CD4-positive, alpha-beta T cell (primary cell): Measurements from ENCODE around the gene ATP6V0A4. TPM values are rescaled to one million over a fixed set of nuclear protein-coding genes. Genes with fewer than 3 reads are reported as not detected.
"Not testable (repeated sequence)": the region's sequence is repeated elsewhere in the genome, so short reads cannot be mapped to it uniquely, and the experiment has no call there.

Experiments used
- ATAC-seq: fragments of 200-7000 bp; cut with Tn5 transposase; one replicate; pipeline ENCODE4 v1.10.0; 2022; ENCODE audit warnings: mild to moderate bottlenecking; ENCODE audit not compliant: poor library complexity
- CTCF ChIA-PET: fragments of 350-600 bp; sonication (Branson Sonifier 250); formaldehyde crosslinking; loops from one replicate; lab custom pipeline; 2021; ENCODE audit warnings: antibody characterized with exemption, inconsistent platforms; lab: Charles Lee
- POLR2A ChIA-PET: fragments of 350-600 bp; sonication (Branson Sonifier 250); formaldehyde crosslinking; loops from one replicate; lab custom pipeline; 2021; ENCODE audit warnings: antibody characterized with exemption, inconsistent platforms; lab: Charles Lee
- DNase-seq, 14 experiments: peaks; one replicate each; pipeline ENCODE4 v3.0.0-alpha.2; 2013 to 2020; ENCODE audit warnings: mixed read lengths in 2 of 14
- H3K27ac ChIP-seq, 2 donors: one replicate each; pipeline versions ENCODE4 v1.5.1 to v1.7.0; 2013; ENCODE audit warnings: low read length in 2 of 2, low read depth in 1 of 2, mild to moderate bottlenecking in 1 of 2
- H3K27me3 ChIP-seq, 2 experiments: 1 replicate in 1 of 2; 2 replicates in 1 of 2; pipeline versions ENCODE4 v1.6.1 to v1.7.0; 2013; ENCODE audit warnings: low read length in 2 of 2, control low read depth in 1 of 2, mild to moderate bottlenecking in 1 of 2, moderate library complexity in 1 of 2; ENCODE audit not compliant: insufficient read depth in 2 of 2, control insufficient read depth in 1 of 2
- H3K36me3 ChIP-seq: one replicate; pipeline ENCODE4 v1.6.1; 2013; ENCODE audit warnings: low read length, control low read depth; ENCODE audit not compliant: insufficient read depth
- H3K4me1 ChIP-seq: one replicate; pipeline ENCODE4 v1.6.1; 2013; ENCODE audit warnings: low read length, control low read depth; ENCODE audit not compliant: insufficient read depth
- H3K4me3 ChIP-seq: one replicate; pipeline ENCODE4 v1.5.1; 2013; ENCODE audit warnings: mild to moderate bottlenecking, low read length, moderate library complexity
- H3K9me3 ChIP-seq, 2 experiments: 1 replicate in 1 of 2; 2 replicates in 1 of 2; pipeline versions ENCODE4 v1.6.1 to v1.7.0; 2013; ENCODE audit warnings: low read length in 2 of 2, mild to moderate bottlenecking in 2 of 2, control low read depth in 1 of 2, moderate library complexity in 1 of 2; ENCODE audit not compliant: control insufficient read depth in 1 of 2, insufficient read depth in 1 of 2
- H3K27ac Mint-ChIP-seq: one replicate; pipeline ENCODE4 v1.8.0; 2020; ENCODE audit warnings: mixed read lengths
- H3K27me3 Mint-ChIP-seq: one replicate; pipeline ENCODE4 v1.8.0; 2021; ENCODE audit warnings: mixed read lengths
- H3K36me3 Mint-ChIP-seq: one replicate; pipeline ENCODE4 v1.8.0; 2021; ENCODE audit warnings: low read depth, mixed read lengths
- H3K4me1 Mint-ChIP-seq: one replicate; pipeline ENCODE4 v1.8.0; 2021; ENCODE audit warnings: low read depth, mixed read lengths
- H3K4me3 Mint-ChIP-seq: one replicate; pipeline ENCODE4 v1.8.0; 2020; ENCODE audit warnings: mild to moderate bottlenecking, mixed read lengths
- H3K9me3 Mint-ChIP-seq: one replicate; pipeline ENCODE4 v1.8.0; 2020; ENCODE audit warnings: mixed read lengths
- CTCF ChIP-seq: fragments of 200-600 bp; IDR thresholded peaks from one replicate; pipeline ENCODE4 v1.8.0; 2022; ENCODE audit warnings: antibody characterized with exemption, mild to moderate bottlenecking
- intact Hi-C, 2 experiments: fragments of 100-400 bp; cut with DNase I in 1 of 2; cut with micrococcal nuclease in 1 of 2; formaldehyde crosslinking; loops; one replicate each; pipeline versions ENCODE4 v1.15.1 to v1.9.0; 2023 to 2025; cut with DNase I, micrococcal nuclease
- total RNA-seq, 174 experiments: library from RNA in 2 of 174; stranded (reverse) in 2 of 174; gene quantifications; one replicate each; pipeline ENCODE4 v1.2.3 and lab custom pipeline; 2021 to 2026

The ATP6V0A4 gene
- total RNA-seq, 2 experiments from 2014 or later, result not detected

- ChIA-PET POLR2A (no interaction called here), CTCF (no interaction called here)
- Histone ChIP-seq H3K4me1 (no peaks in the 10 kb centered on the region), H3K4me3 (no peak overlapping the region), H3K27me3 (peaks cover 0 to 2% of the 10 kb centered on the region in 2 experiments), H3K9me3 (no peaks in the 10 kb centered on the region), H3K27ac (no peak overlapping the region), H3K36me3 (no peaks in the 10 kb centered on the region)
- H3K36me3 Mint-ChIP-seq, result no peaks in the 10 kb centered on the region
- H3K9me3 Mint-ChIP-seq, result no peaks in the 10 kb centered on the region
- H3K4me3 Mint-ChIP-seq, result no peak overlapping the region
- no peak for TF ChIP-seq CTCF
- no peak for DNase-seq
- ATAC-seq, result no peak
- H3K4me1 Mint-ChIP-seq, result no peaks in the 10 kb centered on the region
- no peaks in the 10 kb centered on the region for H3K27me3 Mint-ChIP-seq
- intact Hi-C loops, result loop anchor here in 1 of 2 experiments (5.0 kb wide), 1 partner anchor 67 kb away; no protein-coding TSS in a partner anchor
- H3K27ac Mint-ChIP-seq, result no peak overlapping the region
Measured at GRCh38 chr7:138699661-138700060, 98.3 kb downstream of the ATP6V0A4 start.

GRCh38 chr7:138698281-138698680, 99.7 kb downstream of the ATP6V0A4 start:
- Mint-ChIP-seq H3K36me3 (no peaks in the 10 kb centered on the region), H3K27me3 (no peaks in the 10 kb centered on the region), H3K9me3 (no peaks in the 10 kb centered on the region), H3K4me3 (no peak overlapping the region), H3K4me1 (no peaks in the 10 kb centered on the region), H3K27ac (no peak overlapping the region)
- Histone ChIP-seq H3K27me3 (peaks cover 0 to 2% of the 10 kb centered on the region in 2 experiments), H3K4me1 (no peaks in the 10 kb centered on the region), H3K27ac (no peak overlapping the region), H3K36me3 (no peaks in the 10 kb centered on the region), H3K4me3 (no peak overlapping the region), H3K9me3 (no peaks in the 10 kb centered on the region)
- intact Hi-C loops, result loop anchor here in 1 of 2 experiments (5.0 kb wide), 1 partner anchor 66 kb away; no protein-coding TSS in a partner anchor
- TF ChIP-seq CTCF, result no peak
- ATAC-seq, result no peak
- ChIA-PET CTCF (no interaction called here), POLR2A (no interaction called here)
- DNase-seq, result no peak

- ChIA-PET POLR2A (no interaction called here), CTCF (no interaction called here)
- intact Hi-C loops, result loop anchor here in 1 of 2 experiments (5.0 kb wide), 1 partner anchor 65 kb away; no protein-coding TSS in a partner anchor
- Histone ChIP-seq H3K36me3 (no peaks in the 10 kb centered on the region), H3K27me3 (peaks cover 0 to 2% of the 10 kb centered on the region in 2 experiments), H3K4me3 (no peak overlapping the region), H3K9me3 (no peaks in the 10 kb centered on the region), H3K27ac (no peak overlapping the region), H3K4me1 (no peaks in the 10 kb centered on the region)
- H3K9me3 Mint-ChIP-seq, result no peaks in the 10 kb centered on the region
- DNase-seq (no peak), ATAC-seq (no peak)
- TF ChIP-seq CTCF, result no peak
- H3K4me1 Mint-ChIP-seq, result no peaks in the 10 kb centered on the region
- no peak overlapping the region for H3K4me3 Mint-ChIP-seq
- no peaks in the 10 kb centered on the region for H3K27me3 Mint-ChIP-seq
- H3K36me3 Mint-ChIP-seq, result no peaks in the 10 kb centered on the region
- no peak overlapping the region for H3K27ac Mint-ChIP-seq
Measured at GRCh38 chr7:138697535-138698182, 100.3 kb downstream of the ATP6V0A4 start.

- H3K36me3 Mint-ChIP-seq, H3K4me3 Mint-ChIP-seq, ATAC-seq, CTCF ChIA-PET, H3K27ac ChIP-seq, H3K27ac Mint-ChIP-seq, H3K9me3 ChIP-seq, H3K27me3 Mint-ChIP-seq, H3K9me3 Mint-ChIP-seq, H3K27me3 ChIP-seq, H3K4me1 ChIP-seq, H3K36me3 ChIP-seq, DNase-seq, H3K4me3 ChIP-seq, H3K4me1 Mint-ChIP-seq, POLR2A ChIA-PET: not testable (repeated sequence)
- intact Hi-C loops, result loop anchor here in 1 of 2 experiments (5.0 kb wide), 1 partner anchor 63 kb away; no protein-coding TSS in a partner anchor
Measured at GRCh38 chr7:138695776-138696175, 102.2 kb downstream of the ATP6V0A4 start.
